Measurements from ENCODE around the gene RHOU.

DNA sequence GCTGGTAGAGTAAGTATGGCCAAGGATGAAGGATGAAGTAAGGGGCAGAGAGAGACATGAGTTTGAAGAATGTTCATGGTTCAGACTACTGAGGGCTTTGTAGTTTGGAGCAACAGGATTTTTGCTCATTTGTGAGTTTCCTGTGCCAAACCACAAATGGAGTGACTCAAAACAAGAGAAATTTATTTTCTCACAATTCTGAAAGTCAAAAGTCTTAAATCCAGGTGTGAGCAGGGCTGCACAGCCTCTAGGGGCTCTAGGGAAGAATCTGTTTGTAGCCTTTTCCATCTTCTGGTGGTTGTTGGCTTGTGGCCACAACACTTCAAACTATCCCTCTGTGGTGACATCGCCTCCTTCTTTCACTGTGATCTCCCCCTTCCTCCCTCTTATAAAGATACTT, 58.9 kb downstream of the RHOU start:
- TF ChIP-seq CTCF (IDR thresholded peaks at IDR 0.05) (no peak), POLR2A (IDR thresholded peaks at IDR 0.05) (no peak)
